Inflammatory macrophage treated with lipopolysaccharide for 1 hour (primary cell): ENCODE data around the gene ABCA7.
A peak's percentile ranks its signal among the peaks of the same experiment; 100 is the strongest.

ENCODE experiments used
- DNase-seq, 2 donors: peaks; one replicate each; pipeline ENCODE4 v3.0.0-alpha.2; 2020 to 2022

Gene ABCA7

DNA sequence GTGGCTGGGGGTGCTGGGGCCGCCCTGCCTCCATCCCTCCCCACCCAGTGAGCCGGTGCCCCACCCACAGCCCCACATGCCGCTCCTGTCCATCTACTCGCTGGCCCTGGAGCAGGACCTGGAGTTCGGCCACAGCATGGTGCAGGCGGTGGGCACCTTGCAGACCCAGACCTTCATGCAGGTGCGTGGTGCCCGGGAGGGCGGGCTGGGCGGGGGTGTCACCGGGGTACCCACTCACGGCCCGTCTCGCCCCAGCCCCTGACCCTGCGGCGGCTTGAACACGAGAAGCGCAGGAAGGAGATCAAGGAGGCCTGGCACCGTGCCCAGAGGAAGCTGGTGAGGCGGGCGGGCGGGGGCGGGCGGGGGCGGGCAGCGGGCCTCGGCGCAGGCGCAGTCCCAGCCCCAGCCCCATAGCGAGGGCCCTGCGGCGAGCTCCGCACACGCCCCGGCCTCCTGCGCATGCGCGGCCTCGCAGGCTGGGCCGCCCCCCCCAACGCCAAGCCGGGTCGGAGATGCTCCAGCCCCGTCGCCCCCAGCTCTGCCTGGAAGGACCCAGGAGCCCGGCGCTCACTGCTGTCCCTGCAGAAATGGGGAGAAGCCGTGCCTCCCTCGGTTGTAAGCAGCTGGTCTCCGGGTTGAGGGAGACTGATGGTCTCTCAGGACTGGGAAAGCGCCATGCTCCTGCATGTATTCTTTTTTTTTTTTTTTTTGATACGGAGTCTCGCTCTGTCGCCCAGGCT, 34.8 kb downstream of the ABCA7 start:
- peak; percentile 33 to 74 for DNase-seq

DNA sequence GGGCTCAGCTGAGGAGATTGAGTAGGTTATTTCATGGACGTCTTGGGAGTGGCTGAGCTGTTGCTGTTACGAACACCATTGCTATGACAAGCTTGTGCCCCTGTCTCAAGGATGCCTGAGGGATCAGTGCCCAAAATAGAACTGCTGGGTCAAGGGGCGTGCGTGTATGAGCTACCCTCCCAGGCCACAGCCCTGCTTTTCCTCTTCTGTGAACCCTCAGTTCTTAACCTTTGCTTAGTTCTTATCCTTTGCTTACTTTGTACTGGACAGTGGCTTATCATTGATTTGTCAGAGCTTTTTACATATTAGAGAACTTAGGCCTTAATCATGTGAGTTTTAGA, 36.1 kb downstream of the ABCA7 start:
- no peak for DNase-seq

DNA sequence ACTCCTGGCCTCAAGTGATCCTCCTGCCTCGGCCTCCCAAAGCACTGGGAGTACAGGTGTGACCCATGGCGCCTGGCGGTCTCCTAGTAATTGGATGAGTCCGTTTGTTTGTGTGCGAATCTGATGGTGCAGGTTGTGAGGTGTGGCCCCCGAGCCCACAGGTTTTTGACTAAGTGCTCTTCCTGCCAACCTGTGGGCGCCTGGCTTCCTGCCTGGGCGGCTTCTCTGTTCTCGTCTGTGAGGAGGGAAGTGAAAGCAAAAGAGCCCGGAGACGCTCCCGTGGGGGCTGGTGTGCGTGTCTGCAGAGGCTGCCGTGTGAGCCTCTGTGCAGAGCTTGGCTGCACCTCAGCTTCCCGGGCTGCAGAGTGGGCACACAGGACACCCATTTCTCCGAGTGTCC, 37.0 kb downstream of the ABCA7 start:
- peak; percentile 74 to 81 for DNase-seq

DNA sequence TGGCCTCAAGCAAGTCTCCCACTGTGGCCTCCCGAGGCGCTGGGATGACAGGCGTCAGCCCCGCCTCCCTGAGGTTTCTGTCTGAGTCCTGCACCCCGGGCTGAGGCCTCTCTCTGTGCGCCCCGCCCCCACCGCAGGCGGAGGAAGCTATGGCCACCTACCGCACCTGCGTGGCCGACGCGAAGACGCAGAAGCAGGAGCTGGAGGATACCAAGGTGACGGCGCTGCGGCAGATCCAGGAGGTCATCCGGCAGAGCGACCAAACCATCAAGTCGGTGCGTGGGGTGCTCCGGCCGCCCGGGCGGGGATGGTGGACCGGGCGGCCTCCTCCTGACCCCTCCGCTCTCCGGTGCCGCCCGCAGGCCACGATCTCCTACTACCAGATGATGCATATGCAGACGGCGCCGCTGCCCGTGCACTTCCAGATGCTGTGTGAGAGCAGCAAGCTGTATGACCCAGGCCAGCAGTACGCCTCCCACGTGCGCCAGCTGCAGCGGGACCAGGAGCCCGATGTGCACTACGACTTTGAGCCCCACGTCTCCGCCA, 39.7 kb downstream of the ABCA7 start:
- DNase-seq: no peak

DNA sequence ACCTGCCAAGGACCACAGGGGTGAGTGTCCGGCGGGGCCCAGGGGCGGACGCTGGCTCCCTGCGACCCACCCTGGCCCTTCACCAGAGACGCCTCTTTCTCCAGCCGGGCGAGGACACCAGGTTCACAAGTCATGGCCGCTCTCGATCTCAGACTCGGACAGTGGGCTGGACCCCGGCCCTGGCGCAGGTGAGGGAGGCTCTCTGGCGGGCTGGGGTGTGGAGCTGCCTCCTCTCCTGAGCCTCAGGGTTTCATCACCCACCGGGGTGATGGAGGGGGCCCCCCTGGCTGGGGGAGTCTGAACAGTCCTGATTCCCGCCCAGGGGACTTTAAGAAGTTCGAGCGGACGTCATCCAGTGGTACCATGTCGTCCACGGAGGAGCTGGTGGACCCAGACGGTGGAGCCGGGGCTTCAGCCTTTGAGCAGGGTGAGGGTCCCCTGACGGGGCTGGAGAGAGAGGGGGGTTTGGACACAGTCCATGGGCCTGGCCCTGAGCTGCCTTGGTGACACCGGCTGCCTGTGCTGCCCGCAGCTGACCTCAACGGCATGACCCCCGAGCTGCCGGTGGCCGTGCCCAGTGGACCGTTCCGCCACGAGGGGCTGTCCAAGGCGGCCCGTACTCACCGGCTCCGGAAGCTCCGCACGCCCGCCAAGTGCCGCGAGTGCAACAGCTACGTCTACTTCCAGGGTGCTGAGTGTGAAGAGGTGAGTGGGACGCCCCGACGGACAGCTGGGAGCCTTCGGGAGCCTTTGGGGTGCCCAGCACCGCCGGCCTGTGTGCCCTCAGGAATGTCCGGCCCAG, 40.7 kb downstream of the ABCA7 start:
- no peak for DNase-seq

DNA sequence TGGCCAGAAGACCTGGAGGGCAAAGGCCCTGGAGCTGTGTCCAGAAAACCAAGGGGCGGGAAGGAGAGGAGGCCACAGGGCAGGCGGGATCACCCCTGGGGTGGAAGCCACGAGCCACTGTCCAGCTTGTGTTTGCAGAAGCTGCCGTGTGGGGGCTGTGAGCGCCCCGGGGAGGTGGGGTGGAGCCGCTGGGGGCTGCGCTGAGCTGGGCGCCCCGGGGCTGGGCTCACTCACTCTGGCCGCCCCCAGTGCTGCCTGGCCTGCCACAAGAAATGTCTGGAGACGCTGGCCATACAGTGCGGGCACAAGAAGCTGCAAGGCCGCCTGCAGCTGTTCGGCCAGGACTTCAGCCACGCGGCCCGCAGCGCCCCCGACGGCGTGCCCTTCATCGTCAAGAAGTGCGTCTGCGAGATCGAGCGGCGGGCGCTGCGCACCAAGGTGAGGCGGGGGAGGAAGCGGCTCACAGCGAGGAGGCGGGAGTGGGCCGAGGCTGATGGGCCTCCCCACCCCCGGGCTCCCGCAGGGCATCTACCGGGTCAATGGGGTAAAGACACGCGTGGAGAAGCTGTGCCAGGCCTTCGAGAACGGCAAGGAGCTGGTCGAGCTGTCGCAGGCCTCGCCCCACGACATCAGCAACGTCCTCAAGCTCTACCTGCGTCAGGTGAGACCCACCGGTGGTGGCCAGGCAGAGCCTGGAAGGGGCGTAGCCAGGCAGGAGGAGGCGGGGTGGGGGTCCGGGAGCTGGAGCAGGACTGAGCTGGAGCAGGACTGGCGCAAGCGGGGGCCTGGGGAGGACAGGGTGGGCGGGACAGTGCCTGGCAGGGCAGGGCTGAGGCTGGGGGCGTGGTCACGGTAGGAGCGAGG, 41.6 kb downstream of the ABCA7 start:
- DNase-seq: no peak

DNA sequence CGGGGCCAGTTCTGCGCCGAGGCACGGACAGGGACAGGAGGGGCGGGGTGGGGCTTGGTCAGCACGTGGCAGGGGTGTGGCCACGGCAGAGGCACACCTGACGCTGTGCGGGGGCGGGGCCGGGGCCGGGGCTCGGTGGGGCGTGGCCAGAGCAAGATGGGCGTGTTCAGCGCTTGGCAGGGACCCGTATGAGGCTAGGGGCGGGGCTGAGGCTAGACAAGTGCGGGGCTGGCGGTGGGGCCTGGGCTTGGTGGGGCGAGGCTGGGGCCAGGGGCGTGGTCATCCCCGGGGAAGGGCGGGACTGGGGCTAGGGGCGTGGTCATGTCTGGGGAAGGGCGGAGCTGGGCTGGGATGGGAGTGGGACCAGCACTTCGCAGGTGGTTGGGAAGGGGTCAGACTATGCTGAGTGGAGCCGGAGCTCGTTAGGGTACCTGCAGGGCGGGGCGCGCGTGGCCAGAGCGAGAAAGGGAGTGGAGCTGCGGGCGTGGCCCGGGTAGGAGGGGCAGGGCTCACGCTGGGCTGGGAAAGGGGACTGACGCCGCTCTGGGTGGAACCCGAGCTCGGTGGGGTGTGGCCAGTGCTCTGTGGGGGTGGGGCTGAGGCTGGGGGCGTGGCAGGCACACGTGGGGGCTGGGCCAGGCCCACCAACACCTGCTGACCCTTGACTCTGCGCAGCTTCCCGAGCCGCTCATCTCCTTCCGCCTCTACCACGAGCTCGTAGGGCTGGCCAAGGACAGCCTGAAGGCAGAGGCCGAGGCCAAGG, 42.4 kb downstream of the ABCA7 start:
- DNase-seq: no peak

DNA sequence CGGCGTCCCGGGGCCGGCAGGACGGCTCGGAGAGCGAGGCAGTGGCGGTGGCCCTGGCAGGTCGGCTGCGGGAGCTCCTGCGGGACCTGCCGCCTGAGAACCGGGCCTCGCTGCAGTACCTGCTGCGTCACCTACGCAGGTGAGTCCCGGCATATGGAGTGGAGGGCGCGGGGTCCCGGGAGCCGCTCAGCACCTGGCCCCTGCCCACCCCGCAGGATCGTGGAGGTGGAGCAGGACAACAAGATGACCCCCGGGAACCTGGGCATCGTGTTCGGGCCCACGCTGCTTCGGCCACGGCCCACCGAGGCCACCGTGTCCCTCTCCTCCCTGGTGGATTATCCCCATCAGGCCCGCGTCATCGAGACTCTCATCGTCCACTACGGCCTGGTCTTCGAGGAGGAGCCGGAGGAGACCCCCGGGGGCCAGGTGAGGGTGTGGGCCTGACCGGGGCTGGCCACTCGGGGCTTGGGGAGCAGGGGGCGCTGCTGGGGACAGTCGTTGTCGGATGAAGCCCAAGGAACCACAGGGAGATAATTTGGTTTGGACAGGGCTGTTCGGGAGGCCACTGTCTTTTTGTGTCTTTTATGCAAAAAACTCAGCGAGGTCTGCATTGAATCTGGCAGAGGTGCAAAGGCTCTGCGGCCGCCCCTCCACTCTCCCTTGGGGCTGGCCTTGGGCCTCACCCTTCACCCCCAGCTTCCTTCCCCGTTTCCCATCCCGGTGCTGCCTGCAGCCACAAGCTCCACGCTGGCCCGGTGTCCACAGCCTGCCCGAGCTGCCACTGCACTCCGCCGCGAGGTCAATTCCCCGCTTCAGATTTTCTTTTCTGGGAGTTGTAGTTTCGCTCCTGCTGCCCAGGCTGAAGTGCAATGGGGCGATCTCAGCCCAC, 43.3 kb downstream of the ABCA7 start:
- DNase-seq: no peak

DNA sequence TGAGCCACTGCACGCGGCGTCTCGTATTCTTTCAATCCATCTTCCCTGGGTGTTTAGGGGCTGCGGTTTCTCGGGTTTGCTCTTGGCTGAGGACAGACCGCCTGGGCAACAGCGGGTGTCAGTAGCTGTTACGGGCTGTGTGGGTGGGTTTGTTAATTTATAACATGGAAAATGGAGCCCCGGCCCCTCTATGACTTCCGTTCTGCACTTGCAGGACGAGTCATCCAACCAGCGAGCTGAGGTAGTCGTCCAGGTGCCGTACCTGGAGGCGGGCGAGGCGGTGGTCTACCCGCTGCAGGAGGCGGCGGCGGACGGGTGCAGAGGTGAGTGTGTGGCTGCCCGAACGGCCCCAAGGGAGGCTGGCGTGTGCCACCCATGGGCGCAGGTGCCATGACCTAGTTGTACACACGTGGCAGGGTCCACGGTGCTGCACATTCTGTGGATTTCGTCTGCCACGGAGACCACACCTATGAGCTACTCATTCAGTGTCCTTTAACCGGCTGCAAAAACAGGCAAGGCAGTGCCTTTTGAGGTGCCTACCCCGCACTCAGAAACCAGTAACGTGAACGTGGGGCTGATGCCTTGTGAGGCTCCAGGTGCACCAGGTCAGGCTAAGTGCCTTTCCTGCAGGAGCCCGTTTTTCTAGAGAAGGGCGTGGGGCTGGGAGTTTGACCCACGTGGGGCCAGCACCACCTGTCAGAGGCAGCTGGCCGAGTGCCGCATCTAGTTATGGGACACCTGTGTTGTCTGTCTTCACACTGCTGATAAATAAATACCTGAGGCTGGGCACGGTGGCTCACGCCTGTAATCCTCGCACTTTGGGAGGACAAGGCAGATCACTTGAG, 44.3 kb downstream of the ABCA7 start:
- DNase-seq: no peak

DNA sequence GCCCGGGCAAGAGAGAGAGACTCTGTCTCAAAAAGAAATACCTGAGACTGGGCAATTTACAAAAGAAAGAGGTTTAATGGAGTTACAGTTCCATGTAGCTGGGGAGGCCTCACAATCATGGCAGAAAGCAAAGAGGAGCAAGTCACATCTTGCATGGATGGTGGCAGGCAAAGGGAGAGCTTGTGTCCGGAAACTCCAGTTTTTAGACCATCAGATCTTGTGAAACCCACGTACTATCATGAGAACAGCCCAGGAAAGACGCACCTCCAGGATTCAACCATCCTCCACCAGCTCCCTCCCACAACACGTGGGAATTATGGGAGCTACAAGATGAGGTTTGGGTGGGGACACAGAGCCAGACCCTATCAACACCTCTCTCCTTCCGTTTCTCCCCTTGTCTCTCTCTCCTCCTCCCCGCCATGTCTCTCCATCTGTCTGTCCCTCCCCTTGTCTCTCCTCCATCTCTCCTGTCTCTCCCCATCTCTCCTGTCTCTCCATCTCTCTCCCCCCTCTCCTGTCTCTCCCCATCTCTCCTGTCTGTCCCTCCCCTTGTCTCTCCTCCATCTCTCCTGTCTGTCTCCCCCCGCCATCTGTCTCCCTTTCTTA, 45.2 kb downstream of the ABCA7 start:
- DNase-seq: peak in 1 of 2 donors; percentile 32

DNA sequence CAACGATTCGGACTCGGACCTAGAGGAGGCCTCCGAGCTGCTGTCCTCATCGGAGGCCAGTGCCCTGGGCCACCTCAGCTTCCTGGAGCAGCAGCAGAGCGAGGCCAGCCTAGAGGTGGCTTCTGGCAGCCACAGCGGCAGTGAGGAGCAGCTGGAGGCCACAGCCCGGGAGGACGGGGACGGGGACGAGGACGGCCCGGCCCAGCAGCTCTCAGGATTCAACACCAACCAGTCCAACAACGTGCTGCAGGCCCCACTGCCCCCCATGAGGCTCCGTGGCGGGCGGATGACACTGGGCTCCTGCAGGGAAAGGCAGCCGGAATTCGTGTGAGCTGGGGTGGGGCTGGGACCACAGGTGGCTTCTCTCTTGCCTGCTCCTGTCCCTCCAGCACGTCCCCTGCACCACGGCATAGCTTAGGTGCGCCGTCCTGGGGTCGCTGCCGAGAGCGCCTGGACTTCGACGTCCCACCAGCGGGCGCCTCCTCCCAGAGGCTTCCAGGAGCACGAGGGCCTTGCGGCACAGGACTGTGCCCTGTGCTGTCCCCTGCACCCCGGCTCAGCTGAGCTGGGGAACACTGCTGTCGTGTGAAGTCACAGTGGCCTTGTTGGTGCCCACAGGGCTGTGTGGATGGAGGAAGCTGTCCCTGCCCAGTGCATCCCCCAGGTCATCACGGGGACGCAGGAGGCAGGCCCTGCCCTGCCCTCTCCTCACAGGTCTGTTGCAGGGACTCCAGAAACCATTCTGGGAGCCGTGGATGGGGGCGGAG, 46.0 kb downstream of the ABCA7 start:
- no peak for DNase-seq

DNA sequence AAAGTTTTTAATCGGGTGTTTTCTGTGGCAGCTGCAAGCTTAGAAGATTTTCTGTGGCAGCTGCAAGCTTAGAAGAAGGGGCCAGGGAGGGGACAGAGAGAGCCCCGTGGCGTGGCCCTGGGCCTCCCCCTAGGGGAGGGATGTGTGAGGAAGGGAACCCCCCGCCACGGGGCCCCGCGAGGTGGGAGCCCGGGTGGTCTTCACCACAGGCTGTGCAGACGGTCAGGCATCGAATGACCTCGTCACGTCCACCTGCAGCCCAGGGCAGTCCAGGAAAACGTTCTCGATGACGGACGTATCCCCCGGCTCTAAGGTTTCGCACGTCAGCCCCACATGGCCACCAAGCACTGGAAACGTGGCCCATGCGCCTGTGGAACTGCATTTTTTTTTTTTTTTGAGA, 46.7 kb downstream of the ABCA7 start:
- DNase-seq: no peak

DNA sequence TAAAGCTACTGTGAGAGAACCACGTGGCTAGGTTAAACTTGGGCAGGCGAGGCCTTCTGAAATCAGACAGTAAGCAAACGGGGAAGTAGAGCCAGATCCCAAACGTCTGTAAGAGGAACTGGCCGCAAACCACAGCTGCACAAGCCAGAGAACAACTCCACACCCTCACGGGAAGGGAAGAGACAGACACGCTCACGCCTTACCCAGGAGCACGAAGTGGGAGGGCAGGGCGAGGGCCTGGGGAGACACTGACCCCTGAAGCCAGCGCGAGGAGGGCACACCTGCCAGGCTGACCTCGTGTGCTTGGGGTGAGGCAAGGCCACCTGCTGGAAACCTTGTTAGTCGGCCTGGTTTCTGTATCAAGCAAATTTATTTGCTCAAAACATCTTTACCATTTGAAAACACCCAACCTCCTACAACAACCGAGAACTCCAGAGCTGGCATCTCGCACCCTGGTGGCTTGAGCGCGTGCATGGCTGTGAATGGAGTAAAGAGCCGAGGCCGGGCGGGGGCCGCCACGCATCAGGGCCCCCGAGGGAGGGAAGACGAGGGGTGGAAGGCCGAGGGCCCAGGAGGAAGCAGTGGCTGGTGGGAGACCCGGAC, 48.0 kb downstream of the ABCA7 start:
- DNase-seq: peak; percentile 86 to 92

DNA sequence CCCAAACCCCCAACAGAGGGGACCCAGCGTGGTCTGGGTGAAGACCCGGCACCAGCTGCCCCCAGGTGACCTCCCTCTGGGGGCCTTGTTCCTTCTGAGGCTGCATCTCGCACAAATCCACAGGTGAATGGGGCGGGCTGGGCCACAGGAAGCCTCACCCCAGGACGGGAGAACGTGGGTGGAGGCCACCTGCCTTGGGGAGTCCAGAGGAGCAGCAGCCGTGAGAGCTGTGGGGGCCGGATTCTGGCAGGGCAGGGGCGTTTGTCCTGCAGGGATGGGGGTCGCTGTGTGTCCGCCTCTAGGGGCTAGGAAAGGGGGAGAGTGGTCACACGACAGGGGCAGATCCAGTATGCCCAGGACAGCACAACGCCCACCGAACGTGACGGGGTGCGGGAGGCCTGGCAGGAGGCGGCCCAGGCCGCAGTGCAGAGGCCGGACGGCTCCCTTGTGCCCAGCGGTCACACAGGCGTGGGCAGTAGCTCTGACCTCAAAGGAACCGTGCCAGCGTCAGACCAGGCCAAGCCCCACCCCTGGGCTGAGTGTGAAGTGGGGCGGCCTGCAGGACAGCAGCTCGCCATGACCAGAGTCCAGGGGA, 48.6 kb downstream of the ABCA7 start:
- DNase-seq: peak; percentile 59

DNA sequence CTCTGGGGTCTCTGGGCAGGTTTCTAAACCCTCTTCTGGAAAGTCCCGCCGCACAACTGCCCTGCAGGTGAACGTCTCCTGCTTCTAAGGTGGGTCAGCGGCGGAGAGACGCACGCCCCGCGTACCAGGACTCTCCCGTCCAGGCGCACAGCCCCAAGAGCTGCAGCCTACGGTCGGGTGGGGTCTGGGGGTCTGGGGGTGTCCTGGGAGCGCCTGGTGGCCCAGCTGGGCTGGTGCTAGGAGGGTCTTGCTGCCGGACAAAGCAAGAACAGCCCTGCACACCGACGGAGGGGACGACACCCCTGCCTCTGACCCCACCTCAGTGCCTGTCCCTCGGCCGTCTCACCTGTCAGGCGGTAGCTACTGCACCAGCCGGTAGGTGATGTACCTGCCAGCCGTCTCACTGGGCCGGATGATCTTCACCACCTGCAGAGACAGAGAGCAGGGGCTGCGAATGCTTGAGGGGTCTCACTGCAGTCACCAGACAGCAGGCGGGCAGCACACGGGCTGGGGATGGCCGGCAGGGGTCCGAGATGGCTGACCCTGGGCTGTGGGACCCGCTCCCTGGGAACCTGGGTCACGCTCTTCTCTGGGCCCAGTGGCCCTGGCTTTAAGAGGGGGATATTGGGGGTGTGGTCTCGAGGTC, 49.3 kb downstream of the ABCA7 start:
- no peak for DNase-seq

DNA sequence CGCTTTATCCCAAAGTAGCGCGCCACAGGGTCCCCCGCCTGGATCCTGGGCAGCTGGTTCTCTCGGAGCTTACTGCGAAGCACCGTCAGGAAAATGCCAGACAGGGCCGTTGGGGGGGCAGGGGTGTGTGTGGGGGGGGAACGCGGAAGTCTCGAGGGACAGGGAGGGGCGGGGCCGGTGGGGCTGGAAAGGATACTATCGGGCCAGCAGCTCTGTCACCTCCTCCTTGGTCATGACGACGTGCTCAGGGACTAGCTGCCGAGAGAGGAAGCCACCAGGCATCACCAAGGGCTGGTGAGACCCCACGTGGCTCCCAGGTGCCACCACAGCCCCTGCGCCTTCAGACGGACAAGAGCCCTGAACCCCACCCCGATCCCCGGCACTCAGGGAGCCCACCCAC, 50.0 kb downstream of the ABCA7 start:
- DNase-seq: no peak

DNA sequence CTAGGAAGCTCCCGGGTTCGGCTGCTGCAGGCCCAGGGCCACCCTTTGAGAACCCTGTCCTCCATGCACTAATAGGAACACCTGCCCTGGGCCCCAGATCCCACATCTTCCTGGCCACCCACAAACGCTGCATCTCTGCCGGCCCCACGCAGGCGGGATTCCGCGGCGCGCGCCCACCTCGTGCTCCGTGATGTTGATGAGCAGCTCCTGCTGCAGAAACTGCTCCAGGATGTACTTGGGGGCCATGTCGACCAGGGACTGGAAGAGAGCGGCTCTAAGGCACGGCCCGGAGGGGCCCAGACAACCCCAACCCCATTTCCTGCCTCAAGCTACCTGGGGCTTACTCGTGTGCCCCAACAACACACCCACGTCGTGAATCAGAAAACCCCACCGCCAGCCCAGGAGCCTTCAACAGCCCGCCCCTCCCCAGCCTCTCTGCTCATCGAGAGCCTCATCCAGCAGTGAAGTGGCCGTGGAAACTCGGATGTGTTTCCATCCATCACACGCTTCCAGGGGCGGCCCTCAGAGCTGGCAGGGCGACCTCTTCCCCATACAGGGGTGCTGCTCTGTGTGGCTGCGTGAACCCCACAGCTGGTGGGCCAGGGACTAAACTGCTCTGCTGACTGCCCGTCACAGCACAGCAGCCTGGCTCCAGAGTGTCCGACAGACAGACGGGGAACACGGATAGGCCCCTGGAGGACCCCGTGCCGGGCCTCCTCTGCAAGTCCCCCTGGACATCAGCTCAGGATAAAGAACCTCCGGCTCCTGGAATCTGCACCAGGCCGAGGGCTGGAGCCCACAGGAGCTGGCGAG, 51.0 kb downstream of the ABCA7 start:
- DNase-seq: no peak
